ENCODE data around the gene EPN3.

The EPN3 gene

GRCh38 chr17:50539762-50540559, 7.4 kb downstream of the EPN3 start:
- no peak overlapping the region for H3K4me3 ChIP-seq (ENCODE audit: low read depth, low read length)
- TF ChIP-seq, protein P1, sequence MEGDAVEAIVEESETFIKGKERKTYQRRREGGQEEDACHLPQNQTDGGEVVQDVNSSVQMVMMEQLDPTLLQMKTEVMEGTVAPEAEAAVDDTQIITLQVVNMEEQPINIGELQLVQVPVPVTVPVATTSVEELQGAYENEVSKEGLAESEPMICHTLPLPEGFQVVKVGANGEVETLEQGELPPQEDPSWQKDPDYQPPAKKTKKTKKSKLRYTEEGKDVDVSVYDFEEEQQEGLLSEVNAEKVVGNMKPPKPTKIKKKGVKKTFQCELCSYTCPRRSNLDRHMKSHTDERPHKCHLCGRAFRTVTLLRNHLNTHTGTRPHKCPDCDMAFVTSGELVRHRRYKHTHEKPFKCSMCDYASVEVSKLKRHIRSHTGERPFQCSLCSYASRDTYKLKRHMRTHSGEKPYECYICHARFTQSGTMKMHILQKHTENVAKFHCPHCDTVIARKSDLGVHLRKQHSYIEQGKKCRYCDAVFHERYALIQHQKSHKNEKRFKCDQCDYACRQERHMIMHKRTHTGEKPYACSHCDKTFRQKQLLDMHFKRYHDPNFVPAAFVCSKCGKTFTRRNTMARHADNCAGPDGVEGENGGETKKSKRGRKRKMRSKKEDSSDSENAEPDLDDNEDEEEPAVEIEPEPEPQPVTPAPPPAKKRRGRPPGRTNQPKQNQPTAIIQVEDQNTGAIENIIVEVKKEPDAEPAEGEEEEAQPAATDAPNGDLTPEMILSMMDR (IDR thresholded peaks at IDR 0.05; ENCODE audit: low read depth, low read length) = no peak

DNA sequence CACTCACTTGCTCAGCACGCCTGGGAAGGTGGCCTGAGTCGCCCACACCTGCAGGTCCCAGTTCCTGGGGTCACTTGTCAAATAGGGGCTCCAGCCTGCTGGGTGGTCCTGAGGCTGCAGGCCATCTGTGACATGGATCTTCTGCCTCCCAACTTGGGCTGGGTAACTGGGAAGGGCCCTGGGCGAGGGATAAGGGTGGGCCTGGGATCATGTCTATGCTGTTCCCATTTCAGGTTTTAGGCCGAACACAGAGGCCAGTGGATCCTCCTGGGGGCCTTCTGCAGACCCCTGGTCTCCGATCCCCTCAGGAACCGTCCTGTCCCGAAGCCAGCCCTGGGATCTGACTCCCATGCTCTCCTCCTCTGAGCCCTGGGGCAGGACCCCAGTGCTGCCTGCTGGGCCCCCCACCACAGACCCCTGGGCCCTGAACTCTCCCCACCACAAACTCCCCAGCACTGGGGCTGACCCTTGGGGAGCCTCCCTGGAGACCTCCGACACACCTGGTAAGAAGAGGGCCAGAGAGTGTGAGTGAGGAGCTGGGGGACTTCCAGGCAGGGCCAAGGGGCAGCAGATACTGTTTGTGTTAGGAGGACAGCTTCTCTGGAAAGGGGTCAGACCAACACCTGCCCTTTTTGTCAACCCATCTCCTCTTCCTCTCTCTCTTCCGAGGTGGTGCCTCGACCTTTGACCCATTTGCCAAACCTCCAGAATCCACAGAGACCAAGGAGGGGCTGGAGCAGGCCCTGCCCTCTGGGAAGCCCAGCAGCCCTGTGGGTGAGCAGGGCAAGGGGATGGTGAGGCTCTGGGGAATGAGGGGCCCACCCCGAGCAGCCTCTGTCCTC, 8.2 kb downstream of the EPN3 start:
- TF ChIP-seq, protein P1 (IDR thresholded peaks at IDR 0.05; ENCODE audit: low read depth, low read length) = no peak
- H3K4me3 ChIP-seq (ENCODE audit: low read depth, low read length) = no peak overlapping the region

DNA sequence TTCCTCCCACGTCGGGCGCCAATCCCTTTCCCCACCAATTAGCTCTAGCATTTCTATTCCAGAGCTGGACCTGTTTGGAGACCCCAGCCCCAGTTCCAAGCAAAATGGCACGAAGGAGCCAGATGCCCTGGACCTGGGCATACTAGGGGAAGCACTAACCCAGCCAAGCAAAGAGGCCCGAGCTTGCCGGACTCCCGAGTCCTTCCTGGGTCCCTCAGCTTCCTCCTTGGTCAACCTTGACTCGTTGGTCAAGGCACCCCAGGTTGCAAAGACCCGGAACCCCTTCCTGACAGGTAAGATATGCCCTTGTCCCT, 8.8 kb downstream of the EPN3 start:
- peak overlapping the region; percentile 60 for H3K4me3 ChIP-seq (ENCODE audit: low read depth, low read length)

GRCh38 chr17:50541716-50542688, 9.5 kb downstream of the EPN3 start:
- H3K4me3 ChIP-seq (ENCODE audit: low read depth, low read length) = peak overlapping the region; percentile 60
- TF ChIP-seq, protein P1 (IDR thresholded peaks at IDR 0.05; ENCODE audit: low read depth, low read length) = 0 out of 2 replicates have a peak, but pooled peaks have one; percentile 11

More for the DNA sequence above, 8.8 kb downstream of the EPN3 start:
- TF ChIP-seq, protein P1 (IDR thresholded peaks at IDR 0.05; ENCODE audit: low read depth, low read length) = no peak

GRCh38 chr17:50542795-50543774, 10.6 kb downstream of the EPN3 start:
- TF ChIP-seq, protein P1 (IDR thresholded peaks at IDR 0.05; ENCODE audit: low read depth, low read length) = no peak
- peak overlapping the region; percentile 60; the same call in 1 of the 2 replicates for H3K4me3 ChIP-seq (ENCODE audit: low read depth, low read length)

DNA sequence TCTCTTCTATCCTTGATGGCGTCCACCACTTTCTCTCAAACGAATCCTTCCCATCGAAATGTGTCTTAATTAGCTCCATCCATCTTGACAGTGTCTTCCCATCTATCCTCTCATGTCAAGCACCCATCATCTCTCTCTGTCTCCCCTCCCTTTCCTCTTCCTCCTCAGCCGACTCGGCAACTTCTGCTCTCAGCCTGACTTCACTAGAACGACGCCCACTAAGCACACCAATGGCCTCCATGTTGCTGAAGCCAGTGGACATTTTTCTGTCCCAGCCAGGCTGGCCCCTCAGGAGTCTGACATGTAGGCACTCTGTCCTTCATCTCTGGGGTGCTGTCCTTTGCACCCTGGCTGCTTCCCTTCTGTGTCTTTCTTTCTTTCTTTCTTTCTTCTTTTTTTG, 12.0 kb downstream of the EPN3 start:
- TF ChIP-seq, protein P1 (IDR thresholded peaks at IDR 0.05; ENCODE audit: low read depth, low read length) = no peak
- no peak overlapping the region for H3K4me3 ChIP-seq (ENCODE audit: low read depth, low read length)
